ENCODE measurements around the gene CHN1.

CHN1 gene

GRCh38 chr2:174750923-174751441, 254.2 kb downstream of the CHN1 start:
- H3K4me3 Mint-ChIP-seq = peak overlapping the region; percentile 59 to 60
- DNase-seq (peak; percentile 56 to 58 (median 58)), ATAC-seq (replicated peaks) (peak; percentile 65)
- H3K36me3 Mint-ChIP-seq (ENCODE audit: insufficient read depth) = peaks cover 8% of the 10 kb centered on the region
- peaks cover 28 to 34% of the 10 kb centered on the region in 2 donors for H3K4me1 Mint-ChIP-seq (ENCODE audit: low read depth in 2 of 2)
- H3K27ac Mint-ChIP-seq = peak overlapping the region; percentile 93 to 97
- H3K27me3 Mint-ChIP-seq = no peaks in the 10 kb centered on the region
- H3K9me3 Mint-ChIP-seq = no peaks in the 10 kb centered on the region

- no peak for DNase-seq
- no peak for ATAC-seq (replicated peaks)
- no peaks in the 10 kb centered on the region for H3K27me3 Mint-ChIP-seq
- H3K4me3 Mint-ChIP-seq = no peak overlapping the region
- no peaks in the 10 kb centered on the region for H3K9me3 Mint-ChIP-seq
- peaks cover 28 to 34% of the 10 kb centered on the region in 2 donors for H3K4me1 Mint-ChIP-seq (ENCODE audit: low read depth in 2 of 2)
- H3K27ac Mint-ChIP-seq = peak overlapping the region; percentile 93 to 97
- peaks cover 8% of the 10 kb centered on the region for H3K36me3 Mint-ChIP-seq (ENCODE audit: insufficient read depth)
These were observed 255.4 kb downstream of the CHN1 start for GRCh38 chr2:174749793-174750192.

DNA sequence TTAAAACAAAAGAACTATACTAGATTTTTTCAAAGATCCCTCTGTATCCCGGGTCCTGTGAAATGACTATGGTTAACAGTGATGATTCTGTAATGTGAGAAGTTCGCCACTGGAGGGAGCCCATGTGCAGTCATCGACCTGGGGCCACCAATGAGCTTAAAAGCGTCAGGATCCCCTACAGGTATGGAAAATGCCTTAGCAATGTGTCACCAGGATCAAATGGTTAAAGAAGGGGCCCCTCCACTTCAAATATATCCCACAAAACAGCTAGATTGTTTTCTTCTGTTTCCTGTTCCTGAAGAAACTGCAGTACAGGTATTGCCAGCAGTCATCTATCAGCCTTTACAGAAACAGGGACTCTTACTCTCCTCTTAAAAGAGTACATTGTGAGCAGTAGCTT, 256.2 kb downstream of the CHN1 start:
- DNase-seq (peak; percentile 66 to 77 (median 67)), ATAC-seq (replicated peaks) (peak; percentile 24)
- H3K27ac Mint-ChIP-seq = peak overlapping the region; percentile 64 to 93
- H3K4me1 Mint-ChIP-seq (ENCODE audit: low read depth in 2 of 2) = peaks cover 28 to 34% of the 10 kb centered on the region in 2 donors
- H3K4me3 Mint-ChIP-seq = no peak overlapping the region
- H3K36me3 Mint-ChIP-seq (ENCODE audit: insufficient read depth) = peaks cover 8% of the 10 kb centered on the region
- no peaks in the 10 kb centered on the region for H3K27me3 Mint-ChIP-seq
- no peaks in the 10 kb centered on the region for H3K9me3 Mint-ChIP-seq
